SH-SY5Y (cell line): ENCODE data around the gene IL2RA.

Experiments
- GATA2 ChIP-seq: IDR thresholded peaks from 2 replicates; pipeline ENCODE4 v1.6.1; 2011; ENCODE audit warnings: mild to moderate bottlenecking, low read depth, low read length
- GATA3 ChIP-seq: IDR thresholded peaks from 2 replicates; pipeline ENCODE4 v1.6.1; 2011; ENCODE audit warnings: low read depth, mild to moderate bottlenecking, low read length, moderate library complexity

DNA sequence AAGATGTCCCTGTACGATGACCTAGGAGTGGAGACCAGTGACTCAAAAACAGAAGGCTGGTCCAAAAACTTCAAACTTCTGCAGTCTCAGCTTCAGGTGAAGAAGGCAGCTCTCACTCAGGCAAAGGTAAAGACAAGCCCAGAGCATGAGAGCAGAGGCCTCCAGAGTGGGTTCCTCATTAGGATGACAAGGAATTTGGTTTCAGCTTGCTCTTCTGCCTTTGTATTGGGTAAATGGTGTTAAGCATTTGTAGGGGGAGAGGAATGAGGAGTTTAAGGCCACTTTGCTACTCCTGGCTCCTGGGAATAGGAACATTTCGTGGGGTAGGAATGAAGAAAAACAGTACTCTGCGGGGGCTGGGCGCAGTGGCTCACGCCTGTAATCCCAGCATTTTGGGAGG is 34.9 kb upstream of the IL2RA start:
- TF ChIP-seq GATA2 (no peak), GATA3 (no peak)
